GM18502 (cell line): Measurements from ENCODE around the gene GPR156.
"Not testable (repeated sequence)": the region's sequence is repeated elsewhere in the genome, so short reads cannot be mapped to it uniquely, and the experiment has no call there.

Experiments
- ATAC-seq: cut with Tn5 transposase; IDR thresholded peaks from one replicate; pipeline ENCODE4 v1.9.1; 2021; ENCODE audit warnings: mild to moderate bottlenecking; ENCODE audit not compliant: unreplicated experiment, poor library complexity

GPR156 gene

GRCh38 chr3:120284747-120285507, at the start of gene GPR156:
Gene GPR156, minus strand, starts transcription at chr3:120285222. Its CDS starts 41,124 bp downstream, at chr3:120244098.
- ATAC-seq = peak; percentile 70

- no peak for ATAC-seq
Measured at GRCh38 chr3:120332646-120333045, 47.6 kb upstream of the GPR156 start.

- ATAC-seq = no peak
Measured at GRCh38 chr3:120331076-120331475, 46.1 kb upstream of the GPR156 start.

- ATAC-seq = no peak
Measured at GRCh38 chr3:120326784-120327183, 41.8 kb upstream of the GPR156 start.

DNA sequence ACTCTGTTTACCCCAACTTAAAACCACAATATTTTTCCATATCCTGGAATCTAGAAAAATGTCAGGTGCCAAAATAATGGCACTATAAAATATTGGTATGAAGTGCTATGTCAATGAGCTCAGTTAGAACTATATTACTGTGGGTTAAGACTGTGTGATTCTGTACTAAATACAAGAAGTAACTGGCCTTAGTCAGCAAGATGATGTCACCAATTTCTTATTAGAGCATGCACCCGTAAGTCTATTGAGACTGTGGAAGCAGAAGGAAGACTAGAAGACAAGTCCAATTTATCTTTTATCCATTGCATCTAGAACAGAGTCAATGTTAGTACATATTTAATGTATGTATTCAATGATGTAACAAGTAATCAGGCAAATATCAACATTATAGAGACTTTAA, 39.2 kb upstream of the GPR156 start:
- no peak for ATAC-seq

DNA sequence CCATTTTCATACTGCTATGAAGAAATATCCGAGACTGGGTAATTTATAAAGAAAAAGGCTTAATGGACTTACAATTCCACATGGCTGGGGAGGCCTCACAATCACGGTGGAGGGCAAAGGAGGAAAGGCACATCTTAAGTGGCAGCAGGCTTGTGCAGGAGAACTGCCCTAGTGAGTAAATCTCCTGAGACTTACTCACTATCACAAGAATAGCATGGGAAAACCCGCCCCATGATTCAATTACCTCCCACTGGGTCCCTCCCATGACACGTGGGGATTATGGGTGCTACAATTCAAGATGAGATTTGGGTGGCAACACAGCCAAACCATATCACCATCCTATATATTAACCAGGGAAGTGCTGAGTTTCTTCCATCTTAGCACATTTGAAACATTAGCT, 38.7 kb upstream of the GPR156 start:
- ATAC-seq = not testable (repeated sequence)

DNA sequence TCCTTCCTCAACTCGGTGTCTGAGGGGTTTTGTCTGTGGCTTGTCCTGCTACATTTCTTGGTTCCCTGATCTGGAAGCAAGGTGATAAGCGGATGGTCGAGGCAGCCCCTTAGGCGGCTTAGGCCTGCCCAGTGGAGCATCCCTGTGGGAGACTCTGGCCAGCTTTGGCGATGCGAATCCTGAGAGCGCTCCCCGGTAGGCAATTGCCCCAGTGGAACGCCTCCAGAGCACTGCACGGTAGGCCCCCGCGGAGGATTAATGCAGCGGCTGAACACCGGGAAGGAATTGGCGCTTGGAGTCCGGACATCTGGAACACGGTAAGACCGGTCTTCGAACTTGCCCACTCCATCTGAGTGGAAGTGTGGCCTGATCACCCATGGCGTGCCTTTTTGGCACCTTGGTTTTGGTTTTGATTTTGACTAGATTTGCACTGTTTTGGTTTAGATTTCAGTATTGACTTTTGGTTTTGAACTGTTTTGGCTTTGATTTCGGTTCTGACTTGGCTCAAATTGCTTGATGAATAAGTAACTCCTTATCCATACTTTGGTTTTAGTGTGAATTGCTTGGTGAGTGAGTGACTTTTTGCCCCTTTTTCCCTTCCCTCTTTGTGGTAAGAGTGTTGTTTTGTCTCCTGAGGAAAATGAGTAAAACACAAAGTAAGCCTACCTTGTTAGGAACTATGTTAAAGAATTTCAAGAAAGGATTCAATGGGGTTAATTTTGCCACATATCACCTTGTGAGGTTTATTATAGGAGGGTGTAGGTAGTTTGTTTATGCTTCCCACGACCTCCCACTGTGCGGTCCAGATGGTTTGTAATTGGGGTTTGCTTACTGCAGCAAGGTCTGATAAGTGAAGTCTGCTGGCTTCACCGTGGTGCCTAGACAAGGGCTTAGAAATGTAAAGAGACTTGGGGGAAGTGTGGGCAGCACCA, 27.1 kb upstream of the GPR156 start:
- ATAC-seq = no peak

- ATAC-seq = no peak
Measured at GRCh38 chr3:120306519-120307455, 21.8 kb upstream of the GPR156 start.

DNA sequence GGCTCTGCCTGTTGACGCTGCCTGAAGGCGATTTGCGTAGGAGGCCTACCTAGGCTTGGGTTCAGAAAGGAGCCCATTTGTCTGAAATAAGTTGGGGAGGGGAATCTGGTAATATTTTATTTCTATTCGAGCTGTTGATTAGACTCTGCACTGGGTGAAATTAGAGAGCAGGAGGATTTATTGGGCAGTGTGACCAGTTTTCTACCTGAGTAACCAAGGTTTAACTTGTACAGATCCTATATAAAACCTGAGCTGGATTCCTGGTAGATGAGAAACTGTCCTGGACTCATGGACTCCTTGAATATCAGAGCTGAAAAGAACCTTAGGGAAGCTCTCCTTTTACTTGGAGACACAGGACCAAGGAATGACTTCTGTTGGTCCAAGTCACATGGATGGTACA, 19.6 kb upstream of the GPR156 start:
- no peak for ATAC-seq

DNA sequence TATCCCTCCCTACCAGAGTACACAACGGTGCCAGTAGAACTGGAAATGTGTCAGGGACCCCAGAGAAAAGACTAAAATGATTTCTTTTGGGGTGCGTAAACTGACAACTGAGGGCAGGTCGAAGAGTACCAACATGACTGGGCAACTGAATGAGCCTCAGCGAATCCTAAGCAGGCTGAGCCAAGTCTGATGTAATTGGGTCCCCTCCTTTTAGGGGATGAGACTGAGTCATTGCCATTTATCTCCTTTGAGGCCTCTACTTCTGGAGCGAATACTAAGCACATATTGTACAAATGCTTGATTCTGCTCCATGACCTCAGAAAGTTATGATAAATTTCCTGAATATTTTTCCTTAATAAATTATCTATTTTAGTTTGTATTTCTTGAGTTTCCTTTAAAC, 17.3 kb upstream of the GPR156 start:
- ATAC-seq = no peak

DNA sequence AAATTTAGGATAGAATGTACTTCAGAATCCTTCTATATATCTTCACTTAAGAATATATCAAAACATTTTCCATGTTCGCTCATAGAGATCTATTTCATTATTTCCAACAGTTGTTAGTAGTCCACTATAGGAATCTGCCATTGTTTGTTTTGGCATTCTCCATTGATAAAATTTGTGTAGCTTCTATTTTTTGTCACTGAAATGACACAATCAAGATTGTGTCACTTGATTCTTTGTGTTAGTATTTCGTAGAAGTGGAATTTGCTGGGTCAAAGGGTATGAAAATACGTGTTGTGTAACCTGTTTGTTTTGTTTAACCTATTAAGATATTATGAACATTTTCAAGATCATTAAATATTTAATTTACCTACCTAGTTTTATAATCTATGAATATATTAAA, 15.9 kb upstream of the GPR156 start:
- ATAC-seq = no peak

DNA sequence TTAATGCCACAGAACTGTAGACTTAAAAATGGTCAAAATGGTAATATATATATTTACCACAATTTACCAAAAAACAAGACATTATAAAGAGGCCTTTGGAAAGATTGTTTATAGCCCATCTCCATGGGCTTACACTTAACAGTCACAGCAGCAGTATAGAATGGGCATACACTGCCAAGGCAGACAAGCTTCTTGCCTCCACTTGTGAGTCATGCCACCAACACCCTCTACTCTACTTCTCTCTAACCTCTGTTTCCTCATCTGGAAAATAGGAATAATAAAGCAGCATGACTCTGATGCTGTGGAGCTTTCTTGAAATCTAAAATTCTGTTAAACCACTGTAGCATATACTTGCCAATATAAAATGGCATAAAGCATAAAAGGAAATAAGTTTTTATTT, 14.4 kb upstream of the GPR156 start:
- ATAC-seq = no peak

- ATAC-seq = no peak
Measured at GRCh38 chr3:120298996-120299395, 14.0 kb upstream of the GPR156 start.

DNA sequence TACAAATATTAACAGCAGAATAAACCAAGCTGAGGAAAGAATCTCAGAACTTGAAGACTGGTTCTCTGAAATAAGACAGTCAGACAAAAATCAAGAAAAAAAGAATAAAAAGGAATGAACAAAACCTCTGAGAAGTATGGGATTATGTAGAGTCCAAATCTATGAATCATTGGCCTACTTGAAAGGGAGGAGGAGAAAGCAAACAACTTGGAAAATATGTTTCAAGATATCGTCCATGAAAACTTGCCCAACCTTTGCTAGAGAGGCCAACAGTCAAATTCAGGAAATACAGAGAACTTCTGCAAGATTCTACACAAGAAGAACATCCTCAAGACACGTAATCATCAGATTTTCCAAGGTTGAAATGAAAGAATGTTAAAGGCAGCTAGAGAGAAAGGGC, 6.5 kb upstream of the GPR156 start:
- not testable (repeated sequence) for ATAC-seq

DNA sequence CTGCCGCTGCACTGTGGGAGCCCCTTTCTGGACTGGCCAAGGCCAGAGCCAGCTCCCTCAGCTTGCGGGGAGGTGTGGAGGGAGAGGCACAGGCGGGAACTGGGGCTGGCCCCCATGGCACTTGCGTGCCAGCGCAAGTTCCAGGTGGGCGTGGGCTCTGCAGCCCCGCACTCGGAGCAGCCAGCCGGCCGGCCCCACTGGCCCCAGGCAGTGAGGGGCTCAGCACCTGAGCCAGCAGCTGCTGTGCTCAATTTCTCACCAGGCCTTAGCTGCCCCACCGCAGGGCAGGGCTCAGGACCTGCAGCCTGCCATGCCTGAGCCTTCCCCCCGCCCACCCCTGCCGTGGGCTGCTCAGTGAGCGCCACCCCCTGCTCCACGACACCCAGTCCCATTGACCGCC, 4.6 kb upstream of the GPR156 start:
- ATAC-seq = no peak

DNA sequence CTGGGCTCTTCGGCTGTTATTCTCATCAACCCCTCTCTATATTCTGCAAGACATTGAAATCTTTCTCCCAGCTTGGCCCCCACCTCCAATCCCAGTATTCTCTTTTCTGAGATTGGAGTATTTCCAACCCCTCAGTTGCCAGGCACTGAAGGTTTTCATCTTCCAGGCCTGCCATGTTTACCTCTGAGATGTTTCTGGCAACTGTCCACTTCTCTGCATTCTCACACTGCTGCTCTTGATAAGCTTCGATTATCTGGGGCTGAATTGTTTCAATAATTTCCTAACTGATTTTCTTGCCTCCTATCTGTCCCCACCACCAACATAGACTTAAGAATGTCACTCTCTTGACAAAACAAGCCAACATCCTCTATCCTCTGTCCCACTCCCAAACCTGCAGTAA, 1.4 kb upstream of the GPR156 start:
- ATAC-seq = no peak

GRCh38 chr3:120285508-120285841, 453 bp upstream of the GPR156 start:
- no peak for ATAC-seq

DNA sequence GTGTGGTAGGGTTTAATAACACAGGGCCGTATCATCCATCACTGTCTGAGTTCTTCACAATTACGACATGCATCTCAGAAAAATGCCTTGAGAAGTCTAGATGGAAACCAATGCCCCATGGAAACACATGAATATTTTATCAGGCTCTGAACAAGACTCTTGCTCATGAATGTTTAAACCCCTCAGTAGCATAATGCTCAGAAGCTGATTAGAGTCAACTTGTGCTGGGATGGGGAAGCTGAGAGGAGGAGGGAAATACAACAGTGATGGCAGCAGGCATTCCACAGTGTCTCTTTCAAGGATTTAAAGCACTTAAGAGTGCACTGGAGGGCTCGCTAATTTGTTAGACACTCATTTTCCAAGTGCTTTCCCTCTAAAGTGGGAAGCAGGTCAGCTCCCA, 3.8 kb downstream of the GPR156 start:
- no peak for ATAC-seq

- ATAC-seq = no peak
Measured at GRCh38 chr3:120280566-120280965, 4.5 kb downstream of the GPR156 start.

DNA sequence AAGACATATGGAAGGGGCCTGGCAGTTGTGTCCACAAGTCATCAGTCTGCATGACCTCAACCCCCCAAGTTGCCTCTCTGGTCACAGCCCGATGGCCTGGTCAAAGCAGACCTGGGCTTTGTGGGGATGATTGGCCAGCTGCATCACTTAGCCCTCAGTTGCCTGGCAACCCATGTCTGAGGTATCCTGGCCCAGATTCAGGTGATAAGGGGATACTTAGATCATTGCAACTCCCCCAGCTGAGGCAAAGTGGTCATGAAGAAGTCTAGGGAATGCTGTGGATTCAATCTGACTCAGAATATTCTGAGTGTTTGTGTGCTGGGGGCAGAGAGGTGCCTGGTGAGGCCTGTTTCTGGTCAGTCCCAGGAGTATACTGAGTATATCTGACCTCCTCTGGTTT, 5.0 kb downstream of the GPR156 start:
- ATAC-seq = no peak

DNA sequence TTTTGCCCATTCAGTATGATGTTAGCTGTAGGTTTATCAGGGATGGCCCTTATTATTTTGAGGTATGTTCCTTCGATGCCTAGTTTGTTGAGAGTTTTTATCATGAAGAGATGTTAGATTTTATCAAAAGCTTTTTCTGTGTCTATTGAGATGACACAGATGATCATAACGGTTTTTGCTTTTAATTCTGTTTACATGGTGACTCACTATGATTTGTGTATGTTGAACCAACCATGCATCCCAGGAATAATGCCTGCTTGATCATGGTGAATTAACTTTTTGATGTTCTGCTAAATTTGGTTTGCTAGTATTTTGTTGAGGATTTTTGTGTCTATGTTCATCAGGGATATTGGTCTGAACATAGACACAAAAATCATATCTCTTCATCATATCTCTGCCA, 8.3 kb downstream of the GPR156 start:
- no peak for ATAC-seq
